A673 (cell line): ENCODE measurements around the gene CSF2. TPM values are rescaled to one million over a fixed set of nuclear protein-coding genes. Genes with fewer than 3 reads are reported as not detected.

ENCODE experiments used
- BruUV-seq: library from RNA; stranded (reverse); fragments of 400-500 nt; replicated peaks from 2 replicates; lab custom pipeline; 2021; lab: Mats Ljungman, UMichigan
- CTCF ChIA-PET: fragments of 300-600 bp; sonication (Branson Sonifier 250); formaldehyde crosslinking; loops from one replicate; lab custom pipeline; 2022; ENCODE audit warnings: antibody characterized with exemption; lab: Charles Lee
- POLR2A ChIA-PET: fragments of 300-600 bp; sonication (Branson Sonifier 250); formaldehyde crosslinking; loops from one replicate; lab custom pipeline; 2022; ENCODE audit warnings: antibody characterized with exemption; ENCODE audit not compliant: low non-redundant PET; lab: Charles Lee
- DNase-seq: peaks from one replicate; pipeline ENCODE4 v3.0.0-alpha.2; 2015; ENCODE audit warnings: low spot score
- H3K27ac ChIP-seq: fragments of 200-600 bp; sonication (generic); 2 replicates; pipeline ENCODE4 v1.5.1; 2016; ENCODE audit warnings: mixed run types, low read depth, mild to moderate bottlenecking, mixed read lengths, antibody characterized with exemption, low read length; ENCODE audit not compliant: poor library complexity, severe bottlenecking
- H3K27me3 ChIP-seq: fragments of 200-600 bp; sonication (generic); replicated peaks from 2 replicates; pipeline ENCODE4 v1.6.1; 2017; ENCODE audit warnings: mixed run types, low read depth, mild to moderate bottlenecking, mixed read lengths, antibody characterized with exemption, low read length; ENCODE audit not compliant: insufficient read depth, poor library complexity
- H3K36me3 ChIP-seq: fragments of 200-600 bp; sonication (generic); 2 replicates; pipeline ENCODE4 v1.6.1; 2016; ENCODE audit warnings: mixed run types, mild to moderate bottlenecking, mixed read lengths, antibody characterized with exemption, low read length; ENCODE audit not compliant: insufficient read depth, poor library complexity, severe bottlenecking
- H3K4me1 ChIP-seq: fragments of 200-600 bp; sonication (generic); 2 replicates; pipeline ENCODE4 v1.6.1; 2017; ENCODE audit warnings: mixed run types, mild to moderate bottlenecking, mixed read lengths, antibody characterized with exemption, low read length; ENCODE audit not compliant: insufficient read depth, poor library complexity, severe bottlenecking
- H3K4me3 ChIP-seq: fragments of 200-600 bp; sonication (generic); 2 replicates; pipeline ENCODE4 v1.5.1; 2016; ENCODE audit warnings: low read depth, mixed run types, mild to moderate bottlenecking, mixed read lengths, low read length; ENCODE audit not compliant: poor library complexity, severe bottlenecking
- H3K9me3 ChIP-seq: fragments of 200-600 bp; sonication (generic); 2 replicates; pipeline ENCODE4 v1.6.1; 2016; ENCODE audit warnings: mixed run types, low read depth, mild to moderate bottlenecking, mixed read lengths, antibody characterized with exemption, low read length; ENCODE audit not compliant: poor library complexity, severe bottlenecking
- EZH2 ChIP-seq: fragments of 200-600 bp; sonication (generic); IDR thresholded peaks from 2 replicates; pipeline ENCODE4 v1.6.1; 2017; ENCODE audit warnings: borderline replicate concordance, low read depth, mild to moderate bottlenecking, mixed read lengths, antibody characterized with exemption, low read length; ENCODE audit not compliant: poor library complexity, severe bottlenecking
- intact Hi-C: fragments of 100-400 bp; cut with micrococcal nuclease; formaldehyde crosslinking; loops from one replicate; pipeline ENCODE4 v1.10.0; 2022; ENCODE audit not compliant: unreplicated experiment
- total RNA-seq: library from RNA; stranded (reverse); gene quantifications from 2 replicates; pipeline ENCODE4 v1.2.3, GENCODE V29; 2021
- TF ChIP-seq, protein P1 (sequence below): fragments of 300-800, 200-600 bp; sonication (generic); conservative IDR thresholded peaks from 2 replicates; pipeline ENCODE4 v1.5.1; 2017; ENCODE audit warnings: low read depth, mild to moderate bottlenecking, antibody characterized with exemption, low read length, moderate library complexity, mixed read lengths

The CSF2 gene
- total RNA-seq, 1 experiment from 2014 or later: not detected

DNA sequence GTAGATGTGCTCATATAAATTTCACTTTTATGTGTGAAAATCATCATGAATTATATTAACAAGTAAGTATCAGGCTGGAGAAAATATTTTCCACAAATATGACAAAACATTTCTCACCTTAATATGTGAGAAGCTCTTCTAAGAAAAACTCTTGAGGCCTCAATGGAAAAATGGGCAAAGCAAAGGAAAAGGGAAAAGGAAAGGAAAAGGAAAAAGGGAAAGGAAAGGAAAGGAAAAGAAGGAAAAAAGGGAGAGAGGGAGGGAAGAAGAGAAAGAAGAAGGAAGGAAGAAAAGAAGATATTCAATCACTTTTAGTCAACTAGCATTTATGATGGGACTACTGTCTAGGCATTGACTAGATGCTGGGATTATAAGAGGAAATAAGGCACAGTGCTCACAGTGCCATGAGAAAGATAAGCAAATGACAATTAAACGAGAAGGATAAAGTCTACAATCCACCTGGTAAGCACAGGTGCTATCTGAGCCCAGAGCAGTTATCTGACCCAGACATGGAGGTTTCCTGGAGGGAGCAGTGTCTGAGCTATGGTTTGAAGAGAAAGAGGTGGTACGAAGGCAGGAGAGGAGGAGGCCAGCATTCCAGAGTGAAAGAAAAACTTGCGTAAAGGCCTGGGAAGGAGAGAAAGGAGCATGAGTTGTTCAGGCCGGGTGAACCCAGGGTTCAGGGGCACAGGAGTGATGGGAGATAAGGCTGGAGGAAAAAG lies 43.8 kb upstream of the CSF2 start:
- CTCF ChIA-PET: no interaction called here
- Histone ChIP-seq H3K36me3 (no peaks in the 10 kb centered on the region), H3K4me1 (no peaks in the 10 kb centered on the region), H3K27ac (no peak overlapping the region), H3K4me3 (no peak overlapping the region), H3K27me3 (peaks cover 24% of the 10 kb centered on the region), H3K9me3 (no peaks in the 10 kb centered on the region)
- TF ChIP-seq EZH2: no peak
- TF ChIP-seq, protein P1, sequence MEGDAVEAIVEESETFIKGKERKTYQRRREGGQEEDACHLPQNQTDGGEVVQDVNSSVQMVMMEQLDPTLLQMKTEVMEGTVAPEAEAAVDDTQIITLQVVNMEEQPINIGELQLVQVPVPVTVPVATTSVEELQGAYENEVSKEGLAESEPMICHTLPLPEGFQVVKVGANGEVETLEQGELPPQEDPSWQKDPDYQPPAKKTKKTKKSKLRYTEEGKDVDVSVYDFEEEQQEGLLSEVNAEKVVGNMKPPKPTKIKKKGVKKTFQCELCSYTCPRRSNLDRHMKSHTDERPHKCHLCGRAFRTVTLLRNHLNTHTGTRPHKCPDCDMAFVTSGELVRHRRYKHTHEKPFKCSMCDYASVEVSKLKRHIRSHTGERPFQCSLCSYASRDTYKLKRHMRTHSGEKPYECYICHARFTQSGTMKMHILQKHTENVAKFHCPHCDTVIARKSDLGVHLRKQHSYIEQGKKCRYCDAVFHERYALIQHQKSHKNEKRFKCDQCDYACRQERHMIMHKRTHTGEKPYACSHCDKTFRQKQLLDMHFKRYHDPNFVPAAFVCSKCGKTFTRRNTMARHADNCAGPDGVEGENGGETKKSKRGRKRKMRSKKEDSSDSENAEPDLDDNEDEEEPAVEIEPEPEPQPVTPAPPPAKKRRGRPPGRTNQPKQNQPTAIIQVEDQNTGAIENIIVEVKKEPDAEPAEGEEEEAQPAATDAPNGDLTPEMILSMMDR: no peak
- intact Hi-C loops: no loop called here
- POLR2A ChIA-PET: no interaction called here
- DNase-seq: no peak
- no TSS peak for BruUV-seq

- ChIA-PET POLR2A (no interaction called here), CTCF (no interaction called here)
- peaks cover 29% of the 10 kb centered on the region for H3K27me3 ChIP-seq
- no peaks in the 10 kb centered on the region for H3K9me3 ChIP-seq
- BruUV-seq: no TSS peak
- no peak for TF ChIP-seq EZH2
- TF ChIP-seq, protein P1: no peak
- H3K4me1 ChIP-seq: no peaks in the 10 kb centered on the region
- no peak overlapping the region for H3K27ac ChIP-seq
- intact Hi-C loops: no loop called here
- no peak overlapping the region for H3K4me3 ChIP-seq
- no peak for DNase-seq
- H3K36me3 ChIP-seq: no peaks in the 10 kb centered on the region
These were observed 43.0 kb upstream of the CSF2 start for GRCh38 chr5:132030610-132031009.

- Histone ChIP-seq H3K4me1 (no peaks in the 10 kb centered on the region), H3K27me3 (peaks cover 41% of the 10 kb centered on the region), H3K27ac (no peak overlapping the region), H3K4me3 (no peak overlapping the region), H3K36me3 (no peaks in the 10 kb centered on the region), H3K9me3 (no peaks in the 10 kb centered on the region)
- intact Hi-C loops: no loop called here
- no peak for TF ChIP-seq EZH2
- TF ChIP-seq, protein P1: no peak
- CTCF ChIA-PET: no interaction called here
- POLR2A ChIA-PET: no interaction called here
- no peak for DNase-seq
- BruUV-seq: no TSS peak
These were observed 41.4 kb upstream of the CSF2 start for GRCh38 chr5:132032196-132032595.
